HepG2 (cell line): Measurements from ENCODE around the gene WDR62. TPM values are rescaled to one million over a fixed set of nuclear protein-coding genes. Genes with fewer than 3 reads are reported as not detected.

ENCODE experiments used
- AKAP8 ChIP-seq: sonication (generic); formaldehyde crosslinking; IDR thresholded peaks from 2 replicates; pipeline ENCODE4 v1.5.1; 2020; ENCODE audit warnings: mild to moderate bottlenecking, missing genetic modification reagents
- CCDC6 ChIP-seq: sonication (generic); formaldehyde crosslinking; IDR thresholded peaks from 2 replicates; pipeline ENCODE4 v1.8.1; 2022; ENCODE audit warnings: mild to moderate bottlenecking, missing genetic modification reagents, moderate library complexity
- DRAP1 ChIP-seq: IDR thresholded peaks from 2 replicates; pipeline ENCODE4 v1.6.1; 2016; ENCODE audit warnings: missing genetic modification reagents, missing compliant biosample characterization
- HMGXB3 ChIP-seq: sonication (generic); formaldehyde crosslinking; IDR thresholded peaks from 2 replicates; pipeline ENCODE4 v1.4.0; 2020; ENCODE audit warnings: missing genetic modification reagents, borderline replicate concordance
- NCOR1 ChIP-seq: fragments of 200-600 bp; sonication (generic); IDR thresholded peaks from 2 replicates; pipeline ENCODE4 v1.7.0; 2017; ENCODE audit warnings: antibody characterized with exemption, low read length, borderline replicate concordance
- NFE2L1 ChIP-seq: sonication (generic); formaldehyde crosslinking; IDR thresholded peaks from 2 replicates; pipeline ENCODE4 v1.4.0; 2020; ENCODE audit warnings: missing genetic modification reagents, mild to moderate bottlenecking, borderline replicate concordance
- PATZ1 ChIP-seq: sonication (generic); formaldehyde crosslinking; IDR thresholded peaks from 2 replicates; pipeline ENCODE4 v1.4.0; 2020; ENCODE audit warnings: missing genetic modification reagents
- PBX3 ChIP-seq: sonication (generic); formaldehyde crosslinking; IDR thresholded peaks from 2 replicates; pipeline ENCODE4 v1.8.1; 2023; ENCODE audit warnings: missing genetic modification reagents, inconsistent platforms, borderline replicate concordance
- TBX3 ChIP-seq: fragments of 450-650 bp; IDR thresholded peaks from 2 replicates; pipeline ENCODE4 v1.6.1; 2017; ENCODE audit warnings: antibody characterized with exemption, mild to moderate bottlenecking, inconsistent platforms, borderline replicate concordance
- ZBTB2 ChIP-seq: sonication (generic); formaldehyde crosslinking; IDR thresholded peaks from 2 replicates; pipeline ENCODE4 v1.8.0; 2022; ENCODE audit warnings: low read depth, missing genetic modification reagents
- ZNF543 ChIP-seq: sonication (generic); formaldehyde crosslinking; IDR thresholded peaks from 2 replicates; pipeline ENCODE4 v1.4.0; 2020; ENCODE audit warnings: mild to moderate bottlenecking, missing genetic modification reagents
- ZNF761 ChIP-seq: sonication (generic); formaldehyde crosslinking; conservative IDR thresholded peaks from 2 replicates; pipeline ENCODE4 v1.4.0; 2020; ENCODE audit warnings: mild to moderate bottlenecking, missing genetic modification reagents
- polyA plus RNA-seq, 8 experiments: library from polyadenylated mRNA; depleted of rRNA in 3 of 8; stranded (reverse) in 7 of 8; unstranded in 1 of 8; fragments of >200 nt; fragmentation: Illumina TruSeq in 4 of 8; extraction: Trizol in 4 of 8; gene quantifications; 2 replicates each; pipeline versions ENCODE4 v1.2.1 to v1.2.3, GENCODE V29; 2011 to 2016; ENCODE audit warnings: low read depth in 4 of 8, missing spikeins in 1 of 8, mixed read lengths in 1 of 8; ENCODE audit not compliant: insufficient read depth in 1 of 8
- total RNA-seq, 5 experiments: library from RNA; depleted of rRNA; stranded (reverse); fragments of >200 nt; fragmentation: Illumina TruSeq; extraction: Trizol; gene quantifications; 2 replicates each; pipeline ENCODE4 v1.2.3, GENCODE V29; 2016; ENCODE audit warnings: low read depth in 1 of 5

The WDR62 gene
- total and polyA plus RNA-seq, 2 of the 13 experiments (the other 11 are each of a cell fraction or from before 2014, with no cell fraction given) = 5.8 to 12.5 TPM

- TF ChIP-seq ZBTB2 (CRISPR knock-in tag) (peak; percentile 18; the same call in 1 of the 2 replicates), HMGXB3 (CRISPR knock-in tag) (peak; percentile 17; the same call in 1 of the 2 replicates), AKAP8 (no peak), PATZ1 (peak; percentile 47), TBX3 (peak; percentile 30; the same call in 1 of the 2 replicates), NFE2L1 (CRISPR knock-in tag) (no peak), PBX3 (CRISPR knock-in tag) (no peak), ZNF761 (CRISPR knock-in tag) (0 out of 2 replicates have a peak, but pooled peaks have one; percentile 24), DRAP1 (CRISPR knock-in tag) (0 out of 2 replicates have a peak, but pooled peaks have one; percentile 27), CCDC6 (0 out of 2 replicates have a peak, but pooled peaks have one; percentile 69), ZNF543 (CRISPR knock-in tag) (peak; percentile 55; the same call in 1 of the 2 replicates), NCOR1 (0 out of 2 replicates have a peak, but pooled peaks have one; percentile 24)
Observed at GRCh38 chr19:36115453-36116343, 61.0 kb downstream of the WDR62 start, which contains the start of gene TBCB (continued).
